Pancreas (tissue), 10 donors: ENCODE data around the gene CCDC92B. TPM values are rescaled to one million over a fixed set of nuclear protein-coding genes. Genes with fewer than 3 reads are reported as not detected.
A peak's percentile ranks its signal among the peaks of the same experiment; 100 is the strongest.

ENCODE experiments used
- ATAC-seq, 4 donors: fragments of 200-7000 bp; cut with Tn5 transposase; one replicate each; pipeline versions ENCODE4 v1.8.0 to v1.9.1; 2020; ENCODE audit warnings: mild to moderate bottlenecking in 4 of 4, moderate library complexity in 4 of 4
- DNase-seq, 6 donors: peaks; one replicate each; pipeline ENCODE4 v3.0.0-alpha.2; 2020
- FAIRE-seq: peaks from 2 replicates; lab custom pipeline; 2012; peaks lifted over from hg19 to GRCh38; lab: Jason Lieb, UNC
- H3K27ac ChIP-seq, 4 donors: fragments of 200-600 bp; sonication (generic); 1 replicate in 3 of 4; 2 replicates in 1 of 4; pipeline versions ENCODE4 v1.5.0 to v1.8.0; 2020
- H3K27me3 ChIP-seq, 4 donors: fragments of 200-600 bp; one replicate each; pipeline ENCODE4 v1.8.0; 2021
- H3K36me3 ChIP-seq, 3 donors: fragments of 200-600 bp; sonication (generic) in 1 of 3; one replicate each; pipeline versions ENCODE4 v1.5.0 to v1.8.0; 2020 to 2021
- H3K4me1 ChIP-seq, 3 donors: fragments of 200-600 bp; one replicate each; pipeline ENCODE4 v1.8.0; 2021
- H3K4me3 ChIP-seq, 4 donors: fragments of 200-600 bp; sonication (generic) in 2 of 4; one replicate each; pipeline versions ENCODE4 v1.5.0 to v1.8.0; 2020 to 2021
- H3K9me3 ChIP-seq, 4 donors: fragments of 200-600 bp; one replicate each; pipeline ENCODE4 v1.8.0; 2021
- WGBS, 2 donors: extraction: QIAGEN DNeasy Blood & Tissue Kit; methylation state at CpG; one replicate each; pipeline ENCODE4 v1.1.7; 2013; 5-methylcytosine and 5-hydroxymethylcytosine counted together
- intact Hi-C, 3 donors: fragments of 100-400 bp; cut with DNase I; formaldehyde crosslinking; loops; one replicate each; pipeline versions ENCODE4 v1.11.1 to v1.14.2; 2022
- polyA plus RNA-seq, 2 donors: library from polyadenylated mRNA; stranded (reverse); fragments of 200-250 nt; gene quantifications; one replicate each; pipeline ENCODE4 v1.2.3, GENCODE V29; 2013
- total RNA-seq, 6 donors: library from RNA; stranded (reverse); fragmentation: NEBNext Ultra II Directional in 4 of 6; extraction: Animal tissue kit (Norgen Biotek cat#: 25700) in 4 of 6; gene quantifications; one replicate each; pipeline versions ENCODE4 v1.2.1 to v1.2.4, GENCODE V29; 2021 to 2023
- TF ChIP-seq, protein P1 (sequence below), 4 donors: fragments of 200-600 bp; sonication (generic) in 3 of 4; IDR thresholded peaks; one replicate each; pipeline versions ENCODE4 v1.5.0 to v1.8.0; 2021; ENCODE audit warnings: antibody characterized with exemption in 4 of 4
- donor health status: healthy with polysubstance abuse.
- donor health status: DM: no; HTN: no; CAD: no; lungs with moderate emphysema.
- donor health status: DM: no; HTN: no; CAD: no.
- donor health status: control.
- donor health status: control.
- donor health status: Bipolar disorder and iron deficiency.
- donor health status: DM: yes; HTN: yes; CAD: no.
- donor health status: DM: no; HTN: no; CAD: no.
- donor health status: DM: no; HTN: no; CAD: no.
- donor health status: DM: yes; HTN: yes; CAD: no.

CCDC92B gene
- total and polyA plus RNA-seq, 8 donors, result 0.19 to 4.6 (median 0.69) TPM

DNA sequence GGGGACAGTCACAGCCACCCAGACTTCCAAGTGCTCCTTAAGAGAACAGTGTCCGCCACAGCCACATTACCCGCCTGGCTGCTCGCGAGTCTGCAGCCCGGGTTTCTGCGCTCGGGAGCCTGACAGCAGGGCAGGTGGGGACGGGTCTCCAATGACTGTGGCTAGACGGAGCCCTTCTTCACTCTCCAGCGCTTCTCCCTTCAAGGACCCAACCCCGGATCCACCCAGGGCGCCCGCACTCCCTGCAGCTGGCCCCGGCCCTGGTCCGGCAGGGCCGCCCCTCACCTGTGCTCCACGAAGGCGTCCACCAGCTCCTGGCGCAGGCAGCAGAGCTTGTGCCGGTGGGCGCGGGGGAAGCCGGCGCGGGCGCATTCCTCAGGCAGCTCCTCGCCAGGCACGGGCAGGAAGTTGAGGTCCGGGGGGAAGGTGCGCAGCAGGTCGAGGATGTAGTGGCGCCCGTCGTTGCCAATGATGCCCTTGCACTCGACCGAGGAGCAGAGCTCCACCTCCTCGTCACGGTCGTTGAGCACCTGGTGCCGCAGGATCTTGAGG lies 51.8 kb downstream of the CCDC92B start:
- ATAC-seq, result no peak

DNA sequence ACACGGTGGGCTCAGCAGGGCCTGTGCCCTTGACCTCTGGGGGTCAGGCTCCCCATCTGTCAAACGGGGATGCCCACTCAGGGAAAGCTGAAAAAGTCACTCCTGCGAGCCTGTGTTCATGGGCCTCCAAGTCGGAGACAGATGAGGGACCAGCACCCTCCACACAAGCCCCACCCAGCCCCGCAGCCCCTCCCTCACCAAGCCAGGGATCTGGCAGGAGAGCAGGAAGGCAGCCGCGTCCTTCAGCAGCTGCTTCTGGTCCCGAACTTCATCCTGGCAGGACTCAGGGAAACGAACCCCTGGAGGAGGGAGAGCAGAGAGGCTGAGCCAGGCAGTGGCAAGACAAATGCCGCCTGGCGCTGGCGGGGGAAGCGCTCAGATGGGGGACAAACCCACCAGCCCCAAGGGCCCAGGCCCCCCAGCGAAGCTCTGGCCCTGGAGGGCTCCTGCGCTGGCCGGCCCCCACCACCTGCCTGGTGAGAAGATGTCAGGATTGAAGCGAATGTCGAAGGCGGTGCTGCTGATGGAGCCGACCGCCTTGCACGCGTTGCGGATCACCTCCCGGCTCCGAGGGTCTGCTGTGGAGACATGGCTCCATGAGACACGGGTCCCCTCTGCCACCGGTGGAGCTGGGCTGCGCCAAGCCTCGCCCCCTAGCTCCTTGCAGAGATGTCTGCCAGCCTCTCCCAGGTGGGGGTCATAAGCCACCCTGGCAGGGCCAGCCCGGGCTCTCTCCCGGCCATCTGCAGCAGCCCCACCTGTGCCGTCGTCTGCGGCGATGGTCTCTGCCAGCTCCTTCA lies 53.3 kb downstream of the CCDC92B start:
- Histone ChIP-seq H3K27me3 (no peaks in the 10 kb centered on the region), H3K4me1 (no peaks in the 10 kb centered on the region), H3K9me3 (no peaks in the 10 kb centered on the region), H3K27ac (no peak overlapping the region), H3K36me3 (peaks cover 6 to 93% (median 58%) of the 10 kb centered on the region in 3 donors), H3K4me3 (no peak overlapping the region)
- TF ChIP-seq, protein P1, sequence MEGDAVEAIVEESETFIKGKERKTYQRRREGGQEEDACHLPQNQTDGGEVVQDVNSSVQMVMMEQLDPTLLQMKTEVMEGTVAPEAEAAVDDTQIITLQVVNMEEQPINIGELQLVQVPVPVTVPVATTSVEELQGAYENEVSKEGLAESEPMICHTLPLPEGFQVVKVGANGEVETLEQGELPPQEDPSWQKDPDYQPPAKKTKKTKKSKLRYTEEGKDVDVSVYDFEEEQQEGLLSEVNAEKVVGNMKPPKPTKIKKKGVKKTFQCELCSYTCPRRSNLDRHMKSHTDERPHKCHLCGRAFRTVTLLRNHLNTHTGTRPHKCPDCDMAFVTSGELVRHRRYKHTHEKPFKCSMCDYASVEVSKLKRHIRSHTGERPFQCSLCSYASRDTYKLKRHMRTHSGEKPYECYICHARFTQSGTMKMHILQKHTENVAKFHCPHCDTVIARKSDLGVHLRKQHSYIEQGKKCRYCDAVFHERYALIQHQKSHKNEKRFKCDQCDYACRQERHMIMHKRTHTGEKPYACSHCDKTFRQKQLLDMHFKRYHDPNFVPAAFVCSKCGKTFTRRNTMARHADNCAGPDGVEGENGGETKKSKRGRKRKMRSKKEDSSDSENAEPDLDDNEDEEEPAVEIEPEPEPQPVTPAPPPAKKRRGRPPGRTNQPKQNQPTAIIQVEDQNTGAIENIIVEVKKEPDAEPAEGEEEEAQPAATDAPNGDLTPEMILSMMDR (IDR thresholded peaks at IDR 0.05), result no peak
- no peak for FAIRE-seq
- no peak for ATAC-seq
- WGBS, 2 donors, result 87 to 89% methylated on average over 32 to 36 of the region's 36 CpGs
- intact Hi-C loops, result no loop called here
- peak in 2 of 6 donors; percentile 56 to 76 for DNase-seq

More for the DNA sequence above, 51.8 kb downstream of the CCDC92B start:
- Histone ChIP-seq H3K4me3 (no peak overlapping the region), H3K9me3 (no peaks in the 10 kb centered on the region), H3K27me3 (no peaks in the 10 kb centered on the region), H3K27ac (no peak overlapping the region), H3K4me1 (no peaks in the 10 kb centered on the region), H3K36me3 (peaks cover 6 to 96% (median 67%) of the 10 kb centered on the region in 3 donors)
- FAIRE-seq (no peak), DNase-seq (peak in 3 of 6 donors; percentile 44 to 69 (median 50))
- TF ChIP-seq, protein P1 (IDR thresholded peaks at IDR 0.05), result no peak
- 96 to 97% methylated on average over 40 of the region's 40 CpGs for WGBS, 2 donors
- intact Hi-C loops, result no loop called here

DNA sequence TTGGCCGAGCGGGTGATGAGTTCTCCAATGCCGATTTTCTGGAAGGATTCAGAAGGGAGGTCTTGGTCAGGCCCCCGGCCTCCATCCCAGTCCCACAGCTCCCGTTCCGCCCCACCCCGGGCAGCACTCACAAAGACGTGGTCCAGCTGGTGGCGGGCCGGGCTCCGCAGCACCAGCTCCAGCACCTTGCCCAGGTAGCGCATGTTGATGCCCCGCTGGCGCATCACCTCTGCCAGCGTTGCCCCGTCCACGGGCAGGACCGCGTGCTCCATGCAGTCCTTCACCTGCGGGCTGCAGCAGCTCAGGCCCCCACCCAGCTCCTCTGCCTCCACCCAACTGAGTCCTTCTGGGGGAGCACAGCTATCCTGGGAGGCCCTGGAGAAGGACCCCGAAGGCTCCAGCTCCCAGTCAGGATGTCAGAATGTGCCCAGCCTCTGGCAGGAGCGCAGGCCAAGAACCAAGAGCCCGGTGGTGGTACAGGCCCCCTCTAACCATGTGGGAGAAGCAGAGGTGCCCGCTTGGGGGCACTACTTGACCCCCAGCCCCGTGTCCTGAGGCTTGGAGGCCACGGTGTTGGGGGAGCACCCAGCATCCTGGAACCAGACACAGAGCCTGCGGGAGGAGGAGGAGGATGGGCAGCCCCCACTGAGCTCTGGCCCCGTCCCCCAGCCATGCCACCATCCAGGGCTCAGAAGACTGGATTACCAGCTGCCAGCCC lies 54.0 kb downstream of the CCDC92B start:
- DNase-seq, result peak in 3 of 6 donors; percentile 10 to 66 (median 47)
- WGBS, 2 donors, result 91 to 98% methylated on average over 26 to 28 of the region's 28 CpGs

DNA sequence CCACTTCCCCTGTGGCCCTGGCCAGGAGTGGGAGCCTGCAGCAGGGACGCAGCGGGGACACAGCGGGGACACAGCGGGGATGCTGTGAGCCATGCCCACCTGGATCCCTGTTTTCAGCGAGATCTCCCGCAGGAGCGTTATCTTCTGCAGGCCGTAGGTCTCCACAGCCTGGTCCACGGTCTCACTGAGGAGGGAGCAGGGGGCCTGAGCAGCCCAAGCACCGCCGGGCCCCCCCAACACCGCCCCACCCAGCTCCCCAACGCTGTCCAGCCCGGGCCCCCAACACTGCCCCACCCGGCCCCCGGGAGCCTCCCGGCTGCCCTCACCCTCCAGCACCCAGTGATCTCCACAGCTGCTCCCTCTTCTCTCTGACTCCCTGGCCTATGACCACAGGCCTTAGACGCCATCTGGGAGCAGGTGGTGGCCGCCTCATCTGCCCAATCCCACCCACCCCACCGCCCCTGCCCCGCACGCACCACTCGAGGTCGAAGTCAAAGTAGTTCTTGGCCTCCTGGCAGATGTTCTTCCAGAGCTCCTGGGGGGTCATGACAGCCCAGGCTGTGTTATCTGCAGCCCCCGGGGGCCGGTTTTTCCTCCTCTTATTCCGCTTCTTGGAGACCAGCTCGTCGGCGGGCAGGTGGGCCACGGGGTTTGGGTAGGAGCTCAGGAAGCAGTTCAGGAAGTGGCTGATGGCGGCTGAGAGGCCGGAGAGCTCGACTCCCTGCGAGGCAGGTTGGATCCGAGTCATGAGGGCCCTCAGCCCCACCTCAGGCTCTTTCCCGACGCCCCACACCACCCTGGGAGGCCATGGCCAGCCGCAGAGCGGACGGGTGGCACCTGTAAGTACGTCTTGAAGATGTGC lies 54.8 kb downstream of the CCDC92B start:
- no peaks in the 10 kb centered on the region for H3K9me3 ChIP-seq
- WGBS, 2 donors, result 92 to 93% methylated on average over 38 to 42 of the region's 42 CpGs
- H3K27ac ChIP-seq, result no peak overlapping the region
- TF ChIP-seq, protein P1 (IDR thresholded peaks at IDR 0.05), result no peak
- FAIRE-seq, result no peak
- DNase-seq, result peak in 3 of 6 donors; percentile 10 to 69 (median 58)
- ATAC-seq, result no peak
- no peak overlapping the region for H3K4me3 ChIP-seq
- intact Hi-C loops, result no loop called here
- H3K36me3 ChIP-seq, result peaks cover 3 to 86% (median 52%) of the 10 kb centered on the region in 3 donors
- no peaks in the 10 kb centered on the region for H3K4me1 ChIP-seq
- no peaks in the 10 kb centered on the region for H3K27me3 ChIP-seq

More for the DNA sequence above, 54.0 kb downstream of the CCDC92B start:
- no peaks in the 10 kb centered on the region for H3K27me3 ChIP-seq
- H3K27ac ChIP-seq, result no peak overlapping the region
- intact Hi-C loops, result no loop called here
- H3K36me3 ChIP-seq, result peaks cover 6 to 90% (median 56%) of the 10 kb centered on the region in 3 donors
- no peaks in the 10 kb centered on the region for H3K9me3 ChIP-seq
- TF ChIP-seq, protein P1 (IDR thresholded peaks at IDR 0.05), result no peak
- ATAC-seq (no peak), FAIRE-seq (no peak)
- no peak overlapping the region for H3K4me3 ChIP-seq
- H3K4me1 ChIP-seq, result no peaks in the 10 kb centered on the region
